ENCODE results near the gene LITAFD. TPM values are rescaled to one million over a fixed set of nuclear protein-coding genes. Genes with fewer than 3 reads are reported as not detected.

The LITAFD gene
- total and polyA plus RNA-seq, 3 donors from 2014 or later, result 2.2 to 10.5 (median 3.8) TPM

- no peak for DNase-seq
- intact Hi-C loops (cut with DNase I; ENCODE audit: low total_unique reads), result no loop called here
- Histone ChIP-seq H3K27ac (no peak overlapping the region), H3K9me3 (no peaks in the 10 kb centered on the region), H3K36me3 (ENCODE audit: low read depth, missing control alignments) (no peaks in the 10 kb centered on the region), H3K4me3 (no peak overlapping the region), H3K4me1 (peaks cover 15% of the 10 kb centered on the region), H3K27me3 (no peaks in the 10 kb centered on the region)
- TF ChIP-seq POLR2A (IDR thresholded peaks at IDR 0.05) (no peak), CTCF (IDR thresholded peaks at IDR 0.05) (no peak)
- WGBS, 2 donors, result 76 to 89% methylated on average over 8 of the region's 8 CpGs
Observed at GRCh38 chr16:8848939-8849391, 33.2 kb upstream of the LITAFD start.

GRCh38 chr16:8849411-8850011 is 32.6 kb upstream of the LITAFD start:
- H3K36me3 ChIP-seq (ENCODE audit: low read depth, missing control alignments), result no peaks in the 10 kb centered on the region
- H3K4me1 ChIP-seq, result peaks cover 15% of the 10 kb centered on the region
- TF ChIP-seq CTCF (IDR thresholded peaks at IDR 0.05) (no peak), POLR2A (IDR thresholded peaks at IDR 0.05) (no peak)
- WGBS, 2 donors, result 82% methylated on average over 19 of the region's 19 CpGs
- intact Hi-C loops (cut with DNase I; ENCODE audit: low total_unique reads), result no loop called here
- no peak overlapping the region for H3K4me3 ChIP-seq
- H3K9me3 ChIP-seq, result no peaks in the 10 kb centered on the region
- no peaks in the 10 kb centered on the region for H3K27me3 ChIP-seq
- no peak overlapping the region for H3K27ac ChIP-seq
- no peak for DNase-seq

GRCh38 chr16:8850279-8850885 is 31.8 kb upstream of the LITAFD start:
- no peaks in the 10 kb centered on the region for H3K9me3 ChIP-seq
- DNase-seq, result no peak
- intact Hi-C loops (cut with DNase I; ENCODE audit: low total_unique reads), result no loop called here
- H3K36me3 ChIP-seq (ENCODE audit: low read depth, missing control alignments), result no peaks in the 10 kb centered on the region
- H3K4me3 ChIP-seq, result no peak overlapping the region
- TF ChIP-seq CTCF (IDR thresholded peaks at IDR 0.05) (no peak), POLR2A (IDR thresholded peaks at IDR 0.05) (no peak)
- H3K27ac ChIP-seq, result peak overlapping the region in 1 of 2 donors; percentile 47
- 59 to 70% methylated on average over 7 to 11 of the region's 11 CpGs for WGBS, 2 donors
- peaks cover 15% of the 10 kb centered on the region for H3K4me1 ChIP-seq
- no peaks in the 10 kb centered on the region for H3K27me3 ChIP-seq

- intact Hi-C loops (cut with DNase I; ENCODE audit: low total_unique reads), result no loop called here
- DNase-seq, result no peak
- no peak for TF ChIP-seq CTCF (IDR thresholded peaks at IDR 0.05)
- no peak for TF ChIP-seq POLR2A (IDR thresholded peaks at IDR 0.05)
- Histone ChIP-seq H3K27ac (no peak overlapping the region), H3K4me3 (no peak overlapping the region), H3K36me3 (ENCODE audit: low read depth, missing control alignments) (no peaks in the 10 kb centered on the region), H3K9me3 (no peaks in the 10 kb centered on the region), H3K4me1 (peaks cover 15% of the 10 kb centered on the region), H3K27me3 (no peaks in the 10 kb centered on the region)
- WGBS, 2 donors, result 87 to 94% methylated on average over 5 to 8 of the region's 8 CpGs
Observed at GRCh38 chr16:8851761-8852403, 30.3 kb upstream of the LITAFD start.

Data from testis (tissue), 3 donors.